Placental pericyte (primary cell): ENCODE results near the gene EFNA4. TPM values are rescaled to one million over a fixed set of nuclear protein-coding genes. Genes with fewer than 3 reads are reported as not detected.

Source experiments
- total RNA-seq: library from RNA; depleted of rRNA; stranded (reverse); fragments of >200 nt; gene quantifications from 2 replicates; pipeline ENCODE4 v1.2.3, GENCODE V29; 2012

EFNA4 gene, protein sequence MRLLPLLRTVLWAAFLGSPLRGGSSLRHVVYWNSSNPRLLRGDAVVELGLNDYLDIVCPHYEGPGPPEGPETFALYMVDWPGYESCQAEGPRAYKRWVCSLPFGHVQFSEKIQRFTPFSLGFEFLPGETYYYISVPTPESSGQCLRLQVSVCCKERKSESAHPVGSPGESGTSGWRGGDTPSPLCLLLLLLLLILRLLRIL
- 2.0 and 3.0 TPM in 2 replicates for total RNA-seq

DNA sequence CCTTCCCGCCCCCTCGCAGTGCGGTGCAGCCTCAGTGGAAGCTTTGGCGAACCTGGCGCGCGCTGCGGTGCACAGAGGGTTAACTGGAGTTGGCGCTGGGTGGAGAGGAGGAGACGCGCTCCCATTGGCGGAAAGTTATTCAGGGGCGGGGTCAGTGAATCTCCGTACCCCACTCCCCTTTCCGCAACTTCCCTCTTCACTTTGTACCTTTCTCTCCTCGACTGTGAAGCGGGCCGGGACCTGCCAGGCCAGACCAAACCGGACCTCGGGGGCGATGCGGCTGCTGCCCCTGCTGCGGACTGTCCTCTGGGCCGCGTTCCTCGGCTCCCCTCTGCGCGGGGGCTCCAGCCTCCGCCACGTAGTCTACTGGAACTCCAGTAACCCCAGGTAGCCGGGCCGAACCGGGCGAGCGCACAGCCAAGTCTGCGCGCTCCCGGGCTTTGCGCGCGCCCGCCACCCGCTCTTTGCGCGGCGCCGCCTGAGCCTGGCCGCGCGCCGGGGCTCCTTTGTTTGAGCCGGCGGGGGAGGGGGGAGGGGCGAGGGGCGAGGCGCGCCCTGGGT, at the start of gene EFNA4:
TSS of gene EFNA4 (plus strand) at position 191 of the 561 bp plus-strand sequence. CDS start at position 275, 84 bp downstream.

DNA sequence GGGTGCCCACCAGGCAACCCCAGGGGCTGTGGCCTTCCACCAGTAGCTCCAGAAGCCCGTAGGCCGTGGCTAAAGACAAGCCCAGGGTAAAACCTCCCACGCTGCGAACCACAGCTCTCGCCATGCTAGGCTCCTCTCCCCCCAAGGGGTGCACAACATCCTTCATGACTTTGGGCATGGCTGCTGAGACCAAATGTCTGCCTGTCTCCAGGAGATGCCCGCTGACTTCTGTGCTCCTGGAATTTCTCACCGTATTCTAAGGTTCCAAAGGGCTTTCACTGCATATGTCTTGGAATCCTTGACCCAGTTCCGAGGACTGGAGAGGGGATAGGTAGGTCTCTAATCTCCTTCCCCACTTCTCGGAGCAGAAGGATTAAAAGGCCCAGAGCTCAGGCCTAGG, 30.0 kb upstream of the EFNA4 start, which contains the start of the genes DCST1 and DCST2:
TSS of gene DCST1 (plus strand) at position 301 of the 400 bp plus-strand sequence. CDS start 213 bp downstream, outside the sequence.
TSS of gene DCST2 (minus strand) at position 258 of the 400 bp plus-strand sequence. CDS start at position 178, 80 bp downstream.

DNA sequence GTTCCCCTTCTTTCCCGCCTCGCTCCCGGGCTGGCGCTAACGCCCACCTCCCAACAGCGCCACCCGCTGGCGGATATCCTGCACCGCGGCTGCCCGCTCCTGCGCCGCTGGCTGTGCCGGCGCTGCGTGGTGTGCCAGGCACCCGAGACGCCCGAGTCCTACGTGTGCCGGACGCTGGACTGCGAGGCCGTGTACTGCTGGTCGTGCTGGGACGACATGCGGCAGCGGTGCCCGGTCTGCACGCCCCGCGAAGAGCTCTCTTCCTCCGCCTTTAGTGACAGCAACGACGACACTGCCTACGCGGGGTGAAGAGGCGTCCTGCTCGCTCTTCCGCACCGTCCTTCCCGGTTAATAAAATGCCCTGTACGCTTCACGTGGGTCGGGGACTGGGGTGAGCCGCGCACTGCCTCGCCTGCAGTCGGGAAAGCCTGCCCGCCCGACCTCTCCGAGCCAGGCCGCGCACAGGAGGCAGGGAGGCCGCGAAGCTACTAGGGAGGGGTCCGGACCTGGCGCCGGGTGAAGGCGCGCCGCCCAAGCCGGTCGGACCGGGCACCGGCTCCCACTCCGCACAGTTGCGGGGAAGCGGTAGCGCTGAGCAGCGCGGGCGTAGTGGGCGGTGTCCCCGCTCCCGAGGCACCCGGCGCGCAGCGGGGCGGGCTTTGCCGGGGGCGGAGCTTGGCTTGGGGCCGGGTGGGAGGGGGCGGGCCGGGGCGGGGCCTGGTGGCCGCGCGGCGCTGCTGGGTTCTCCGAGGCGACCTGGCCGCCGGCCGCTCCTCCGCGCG, 12.8 kb upstream of the EFNA4 start, which contains the start of gene ADAM15:
TSS of gene ADAM15 (plus strand) at position 757 of the 782 bp plus-strand sequence. CDS start 71 bp downstream, outside the sequence.

DNA sequence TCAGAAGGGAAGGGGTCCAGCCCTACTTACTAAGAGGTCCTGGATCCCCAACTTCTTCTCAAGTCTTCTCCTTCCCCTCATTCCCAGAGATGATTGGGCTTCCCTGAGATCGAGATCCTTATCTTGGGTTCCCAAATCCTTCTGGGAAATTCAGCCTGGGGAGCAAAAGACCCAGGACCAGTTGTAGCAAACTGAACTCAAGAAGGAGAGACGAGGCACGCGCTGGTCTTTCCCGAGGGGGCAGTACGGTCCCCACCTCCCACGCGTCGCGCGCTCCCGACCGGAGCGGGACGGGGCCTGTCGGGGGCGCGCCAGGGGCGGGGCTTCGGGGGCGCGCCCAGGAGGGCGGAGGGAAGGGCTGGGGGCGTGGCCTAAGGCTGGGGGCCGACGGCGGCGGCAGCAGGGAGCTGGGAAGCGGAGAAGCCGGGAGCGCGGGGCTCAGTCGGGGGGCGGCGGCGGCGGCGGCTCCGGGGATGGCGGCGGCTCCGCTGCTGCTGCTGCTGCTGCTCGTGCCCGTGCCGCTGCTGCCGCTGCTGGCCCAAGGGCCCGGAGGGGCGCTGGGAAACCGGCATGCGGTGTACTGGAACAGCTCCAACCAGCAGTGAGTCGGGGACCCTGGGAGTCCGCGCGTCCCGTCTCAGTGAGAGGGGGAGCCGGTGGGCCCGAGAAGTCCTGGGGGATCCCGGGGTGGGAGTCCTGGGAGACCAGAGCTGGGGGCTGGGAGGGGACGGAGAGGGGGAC, 15.1 kb downstream of the EFNA4 start, which contains the start of gene EFNA3:
TSS of gene EFNA3 (plus strand) at position 369 of the 741 bp plus-strand sequence. CDS start at position 474, 105 bp downstream.

Other genes starting within 250 kb of the EFNA4 start
- under 0.01 TPM in 1 of 2 replicates, not detected in the other for gene KCNN3, start 193.5 kb upstream of the EFNA4 start, total RNA-seq
- 6.3 and 7.0 TPM in 2 replicates for gene PMVK, start 127.0 kb upstream of the EFNA4 start, total RNA-seq
- 35.4 and 80.8 TPM in 2 replicates for gene PBXIP1, start 107.6 kb upstream of the EFNA4 start, total RNA-seq
- gene PYGO2, start 102.0 kb upstream of the EFNA4 start, total RNA-seq = 18.8 and 20.4 TPM in 2 replicates
- 325 and 447 TPM in 2 replicates for gene SHC1, start 93.0 kb upstream of the EFNA4 start, total RNA-seq
- gene CKS1B, start 89.1 kb upstream of the EFNA4 start, total RNA-seq = 17.7 and 101 TPM in 2 replicates
- 23.4 and 36.7 TPM in 2 replicates for gene FLAD1, start 80.4 kb upstream of the EFNA4 start, total RNA-seq
- gene LENEP, start 70.2 kb upstream of the EFNA4 start, total RNA-seq = 0.86 TPM in 1 of 2 replicates, not detected in the other
- 30.4 and 31.4 TPM in 2 replicates for gene ZBTB7B, start 60.9 kb upstream of the EFNA4 start, total RNA-seq
- gene DCST2, start 30.0 kb upstream of the EFNA4 start, total RNA-seq = 0.66 TPM in 1 of 2 replicates, not detected in the other
- gene DCST1, start 29.9 kb upstream of the EFNA4 start, total RNA-seq = not detected in 2 replicates
- 53.7 and 63.5 TPM in 2 replicates for gene ADAM15, start 12.4 kb upstream of the EFNA4 start, total RNA-seq
- 0.43 and 0.66 TPM in 2 replicates for gene EFNA3, start 15.1 kb downstream of the EFNA4 start, total RNA-seq
- 0.14 TPM in 1 of 2 replicates, not detected in the other for gene EFNA1, start 64.1 kb downstream of the EFNA4 start, total RNA-seq
- 27.9 and 45.3 TPM in 2 replicates for gene SLC50A1, start 72.1 kb downstream of the EFNA4 start, total RNA-seq
- 24.9 and 28.6 TPM in 2 replicates for gene DPM3, start 76.8 kb downstream of the EFNA4 start, total RNA-seq
- gene KRTCAP2, start 109.6 kb downstream of the EFNA4 start, total RNA-seq = 74.2 and 127 TPM in 2 replicates
- 4.4 and 8.7 TPM in 2 replicates for gene TRIM46, start 110.1 kb downstream of the EFNA4 start, total RNA-seq
- 11.7 and 41.6 TPM in 2 replicates for gene THBS3, start 144.2 kb downstream of the EFNA4 start, total RNA-seq
- 45.3 and 63.3 TPM in 2 replicates for gene MTX1, start 145.0 kb downstream of the EFNA4 start, total RNA-seq
- gene ENTREP3, start 191.7 kb downstream of the EFNA4 start, total RNA-seq = 10.1 and 10.3 TPM in 2 replicates
- 60.6 and 62.4 TPM in 2 replicates for gene SCAMP3, start 198.6 kb downstream of the EFNA4 start, total RNA-seq
- gene CLK2, start 209.8 kb downstream of the EFNA4 start, total RNA-seq = 22.8 and 32.9 TPM in 2 replicates
- gene HCN3, start 213.7 kb downstream of the EFNA4 start, total RNA-seq = 0.57 and 2.0 TPM in 2 replicates
- not detected in 2 replicates for gene PKLR, start 237.7 kb downstream of the EFNA4 start, total RNA-seq
- 216 and 558 TPM in 2 replicates for gene FDPS, start 245.1 kb downstream of the EFNA4 start, total RNA-seq